ENCODE results near the gene LCA5L. TPM values are rescaled to one million over a fixed set of nuclear protein-coding genes. Genes with fewer than 3 reads are reported as not detected.

Gene LCA5L
- total and polyA plus RNA-seq, 2 of the 13 experiments (the other 11 are each of a cell fraction or from before 2014, with no cell fraction given): 0.13 to 0.55 TPM

- no TSS peak for BruUV-seq (replicated peaks)
- CTCF ChIA-PET (ENCODE audit: low intra/inter-chr PET ratio, low total read pairs): no interaction called here
- Histone ChIP-seq H3K4me1 (ENCODE audit: insufficient read depth, low read length) (peaks cover 13% of the 10 kb centered on the region), H3K4me2 (ENCODE audit: low read depth, low read length) (peak overlapping the region; percentile 93), H4K20me1 (ENCODE audit: insufficient read depth, low read length) (no peaks in the 10 kb centered on the region), H3K4me3 (replicated peaks in 1 of 3; ENCODE audit: insufficient read depth in 1 of 3, low read depth in 2 of 3, low read length in 3 of 3) (peak overlapping the region; percentile 71 to 82 (median 80)), H3K36me3 (replicated peaks in 1 of 2; ENCODE audit: control insufficient read depth in 1 of 2, insufficient read depth in 2 of 2, low read length in 2 of 2) (no peaks in the 10 kb centered on the region), H3K79me2 (ENCODE audit: insufficient read depth, low read length) (no peaks in the 10 kb centered on the region), H2AFZ (ENCODE audit: low read length) (no peak overlapping the region), H3K9ac (ENCODE audit: insufficient read depth, low read depth, low read length) (peak overlapping the region; percentile 91), H3K27ac (ENCODE audit: extremely low read length, insufficient read depth, low read length) (peak overlapping the region; percentile 66), H3K27me3 (ENCODE audit: control insufficient read depth in 1 of 2, insufficient read depth in 2 of 2, low read length in 2 of 2) (0 out of 5 replicates have a peak, but pooled peaks cover 0 to 2% of the 10 kb centered on the region in 2 experiments), H3K9me3 (ENCODE audit: low read length) (no peaks in the 10 kb centered on the region)
- DNase-seq (ENCODE audit: low spot score) (no peak), FAIRE-seq (no peak), ATAC-seq (peak; percentile 54)
- POLR2A ChIA-PET: interaction anchor here (1.0 to 1.1 kb wide), 3 partner anchors 10 to 261 kb away, joined by 3 to 4 read pairs (median 3); partner anchors contain the start of gene PSMG1
- in situ Hi-C loops (cut with HindIII; ENCODE audit: extremely low pct_ligation_motif_present, low pct_unique_long_range_greater_than_20kb): loop anchor here (10.0 kb wide), 1 partner anchor 100 kb away; the partner anchor contains the start of gene HMGN1
- intact Hi-C loops (cut with micrococcal nuclease; ENCODE audit: unreplicated experiment): loop anchor here (5.0 kb wide), 1 partner anchor 57 kb away; no protein-coding TSS in a partner anchor
- WGBS (ENCODE audit: low lambda C conversion rate): 30% methylated on average over 14 of the region's 15 CpGs
- no peak for TF ChIP-seq ZNF557 (CRISPR knock-in tag; IDR thresholded peaks at IDR 0.05)
- TF ChIP-seq GATAD2A (CRISPR knock-in tag; IDR thresholded peaks at IDR 0.05): no peak
- TF ChIP-seq, protein P1, sequence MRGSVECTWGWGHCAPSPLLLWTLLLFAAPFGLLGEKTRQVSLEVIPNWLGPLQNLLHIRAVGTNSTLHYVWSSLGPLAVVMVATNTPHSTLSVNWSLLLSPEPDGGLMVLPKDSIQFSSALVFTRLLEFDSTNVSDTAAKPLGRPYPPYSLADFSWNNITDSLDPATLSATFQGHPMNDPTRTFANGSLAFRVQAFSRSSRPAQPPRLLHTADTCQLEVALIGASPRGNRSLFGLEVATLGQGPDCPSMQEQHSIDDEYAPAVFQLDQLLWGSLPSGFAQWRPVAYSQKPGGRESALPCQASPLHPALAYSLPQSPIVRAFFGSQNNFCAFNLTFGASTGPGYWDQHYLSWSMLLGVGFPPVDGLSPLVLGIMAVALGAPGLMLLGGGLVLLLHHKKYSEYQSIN (CRISPR knock-in tag; IDR thresholded peaks at IDR 0.05; ENCODE audit: borderline replicate concordance): 0 out of 2 replicates have a peak, but pooled peaks have one; percentile 49
- no peak for TF ChIP-seq ZNF205 (CRISPR knock-in tag; IDR thresholded peaks at IDR 0.05)
- no peak for TF ChIP-seq NAIF1 (CRISPR knock-in tag; IDR thresholded peaks at IDR 0.05; ENCODE audit: borderline replicate concordance)
- TF ChIP-seq, protein P2, sequence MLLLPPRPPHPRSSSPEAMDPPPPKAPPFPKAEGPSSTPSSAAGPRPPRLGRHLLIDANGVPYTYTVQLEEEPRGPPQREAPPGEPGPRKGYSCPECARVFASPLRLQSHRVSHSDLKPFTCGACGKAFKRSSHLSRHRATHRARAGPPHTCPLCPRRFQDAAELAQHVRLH (CRISPR knock-in tag; IDR thresholded peaks at IDR 0.05; ENCODE audit: borderline replicate concordance, low read depth): no peak
- TF ChIP-seq, protein P3, sequence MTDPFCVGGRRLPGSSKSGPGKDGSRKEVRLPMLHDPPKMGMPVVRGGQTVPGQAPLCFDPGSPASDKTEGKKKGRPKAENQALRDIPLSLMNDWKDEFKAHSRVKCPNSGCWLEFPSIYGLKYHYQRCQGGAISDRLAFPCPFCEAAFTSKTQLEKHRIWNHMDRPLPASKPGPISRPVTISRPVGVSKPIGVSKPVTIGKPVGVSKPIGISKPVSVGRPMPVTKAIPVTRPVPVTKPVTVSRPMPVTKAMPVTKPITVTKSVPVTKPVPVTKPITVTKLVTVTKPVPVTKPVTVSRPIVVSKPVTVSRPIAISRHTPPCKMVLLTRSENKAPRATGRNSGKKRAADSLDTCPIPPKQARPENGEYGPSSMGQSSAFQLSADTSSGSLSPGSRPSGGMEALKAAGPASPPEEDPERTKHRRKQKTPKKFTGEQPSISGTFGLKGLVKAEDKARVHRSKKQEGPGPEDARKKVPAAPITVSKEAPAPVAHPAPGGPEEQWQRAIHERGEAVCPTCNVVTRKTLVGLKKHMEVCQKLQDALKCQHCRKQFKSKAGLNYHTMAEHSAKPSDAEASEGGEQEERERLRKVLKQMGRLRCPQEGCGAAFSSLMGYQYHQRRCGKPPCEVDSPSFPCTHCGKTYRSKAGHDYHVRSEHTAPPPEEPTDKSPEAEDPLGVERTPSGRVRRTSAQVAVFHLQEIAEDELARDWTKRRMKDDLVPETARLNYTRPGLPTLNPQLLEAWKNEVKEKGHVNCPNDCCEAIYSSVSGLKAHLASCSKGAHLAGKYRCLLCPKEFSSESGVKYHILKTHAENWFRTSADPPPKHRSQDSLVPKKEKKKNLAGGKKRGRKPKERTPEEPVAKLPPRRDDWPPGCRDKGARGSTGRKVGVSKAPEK (CRISPR knock-in tag; IDR thresholded peaks at IDR 0.05; ENCODE audit: borderline replicate concordance): no peak
- TF ChIP-seq ETS1 (CRISPR knock-in tag; IDR thresholded peaks at IDR 0.05): no peak
- TF ChIP-seq ZNF501 (CRISPR knock-in tag; IDR thresholded peaks at IDR 0.05): no peak
- TF ChIP-seq, protein P4, sequence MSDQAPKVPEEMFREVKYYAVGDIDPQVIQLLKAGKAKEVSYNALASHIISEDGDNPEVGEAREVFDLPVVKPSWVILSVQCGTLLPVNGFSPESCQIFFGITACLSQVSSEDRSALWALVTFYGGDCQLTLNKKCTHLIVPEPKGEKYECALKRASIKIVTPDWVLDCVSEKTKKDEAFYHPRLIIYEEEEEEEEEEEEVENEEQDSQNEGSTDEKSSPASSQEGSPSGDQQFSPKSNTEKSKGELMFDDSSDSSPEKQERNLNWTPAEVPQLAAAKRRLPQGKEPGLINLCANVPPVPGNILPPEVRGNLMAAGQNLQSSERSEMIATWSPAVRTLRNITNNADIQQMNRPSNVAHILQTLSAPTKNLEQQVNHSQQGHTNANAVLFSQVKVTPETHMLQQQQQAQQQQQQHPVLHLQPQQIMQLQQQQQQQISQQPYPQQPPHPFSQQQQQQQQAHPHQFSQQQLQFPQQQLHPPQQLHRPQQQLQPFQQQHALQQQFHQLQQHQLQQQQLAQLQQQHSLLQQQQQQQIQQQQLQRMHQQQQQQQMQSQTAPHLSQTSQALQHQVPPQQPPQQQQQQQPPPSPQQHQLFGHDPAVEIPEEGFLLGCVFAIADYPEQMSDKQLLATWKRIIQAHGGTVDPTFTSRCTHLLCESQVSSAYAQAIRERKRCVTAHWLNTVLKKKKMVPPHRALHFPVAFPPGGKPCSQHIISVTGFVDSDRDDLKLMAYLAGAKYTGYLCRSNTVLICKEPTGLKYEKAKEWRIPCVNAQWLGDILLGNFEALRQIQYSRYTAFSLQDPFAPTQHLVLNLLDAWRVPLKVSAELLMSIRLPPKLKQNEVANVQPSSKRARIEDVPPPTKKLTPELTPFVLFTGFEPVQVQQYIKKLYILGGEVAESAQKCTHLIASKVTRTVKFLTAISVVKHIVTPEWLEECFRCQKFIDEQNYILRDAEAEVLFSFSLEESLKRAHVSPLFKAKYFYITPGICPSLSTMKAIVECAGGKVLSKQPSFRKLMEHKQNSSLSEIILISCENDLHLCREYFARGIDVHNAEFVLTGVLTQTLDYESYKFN (CRISPR knock-in tag; conservative IDR thresholded peaks at IDR 0.05): no peak
- TF ChIP-seq ARNTL (CRISPR knock-in tag; IDR thresholded peaks at IDR 0.05): 0 out of 2 replicates have a peak, but pooled peaks have one; percentile 14
Measured at GRCh38 chr21:39444421-39445180, 977 bp downstream of the LCA5L start.
